GM21576 (cell line): ENCODE measurements around the gene MEGF10.

Experiments
- ATAC-seq: cut with Tn5 transposase; IDR thresholded peaks from one replicate; pipeline ENCODE4 v1.9.1; 2021; ENCODE audit warnings: mild to moderate bottlenecking, moderate library complexity; ENCODE audit not compliant: unreplicated experiment

MEGF10 gene

GRCh38 chr5:127363403-127363802 is 72.8 kb downstream of the MEGF10 start:
- no peak for ATAC-seq

- ATAC-seq, result no peak
Measured at GRCh38 chr5:127367029-127367428, 76.4 kb downstream of the MEGF10 start.

- ATAC-seq, result no peak
Measured at GRCh38 chr5:127367946-127368465, 77.4 kb downstream of the MEGF10 start.

- ATAC-seq, result no peak
Measured at GRCh38 chr5:127369796-127370195, 79.2 kb downstream of the MEGF10 start.

- no peak for ATAC-seq
Measured at GRCh38 chr5:127370631-127371030, 80.0 kb downstream of the MEGF10 start.

GRCh38 chr5:127373858-127374491 is 83.4 kb downstream of the MEGF10 start:
- no peak for ATAC-seq

GRCh38 chr5:127375124-127375523 is 84.5 kb downstream of the MEGF10 start:
- no peak for ATAC-seq

- no peak for ATAC-seq
Measured at GRCh38 chr5:127375544-127376091, 85.0 kb downstream of the MEGF10 start.

- ATAC-seq, result no peak
Measured at GRCh38 chr5:127377651-127378050, 87.1 kb downstream of the MEGF10 start.

GRCh38 chr5:127385936-127386335 is 95.3 kb downstream of the MEGF10 start:
- ATAC-seq, result no peak

- no peak for ATAC-seq
Measured at GRCh38 chr5:127386557-127386956, 96.0 kb downstream of the MEGF10 start.

GRCh38 chr5:127389601-127390000 is 99.0 kb downstream of the MEGF10 start:
- no peak for ATAC-seq

- no peak for ATAC-seq
Measured at GRCh38 chr5:127392762-127393161, 102.2 kb downstream of the MEGF10 start.

- ATAC-seq, result no peak
Measured at GRCh38 chr5:127396490-127397155, 106.0 kb downstream of the MEGF10 start.

GRCh38 chr5:127398508-127398907 is 107.9 kb downstream of the MEGF10 start:
- ATAC-seq, result no peak

- ATAC-seq, result no peak
Measured at GRCh38 chr5:127399068-127399467, 108.5 kb downstream of the MEGF10 start.

GRCh38 chr5:127400539-127400938 is 109.9 kb downstream of the MEGF10 start:
- no peak for ATAC-seq

GRCh38 chr5:127400946-127401670 is 110.5 kb downstream of the MEGF10 start:
- no peak for ATAC-seq

- ATAC-seq, result no peak
Measured at GRCh38 chr5:127402361-127402760, 111.8 kb downstream of the MEGF10 start.

- no peak for ATAC-seq
Measured at GRCh38 chr5:127404190-127404589, 113.6 kb downstream of the MEGF10 start.

- no peak for ATAC-seq
Measured at GRCh38 chr5:127406326-127407121, 115.9 kb downstream of the MEGF10 start.
